ENCODE data around the gene CYB561A3.
A peak's percentile ranks its signal among the peaks of the same experiment; 100 is the strongest.

CYB561A3 gene

GRCh38 chr11:61345170-61345610 is 16.5 kb downstream of the CYB561A3 start:
- no peak for DNase-seq (ENCODE audit: low spot score)

- no peak for DNase-seq (ENCODE audit: low spot score)
These were observed 17.6 kb downstream of the CYB561A3 start for GRCh38 chr11:61343792-61344745.

GRCh38 chr11:61342207-61342803 is 19.4 kb downstream of the CYB561A3 start:
- no peak for DNase-seq (ENCODE audit: low spot score)

GRCh38 chr11:61341706-61342105 is 20.0 kb downstream of the CYB561A3 start:
- DNase-seq (ENCODE audit: low spot score): no peak

- DNase-seq (ENCODE audit: low spot score): no peak
These were observed 20.7 kb downstream of the CYB561A3 start for GRCh38 chr11:61340979-61341378.

- no peak for DNase-seq (ENCODE audit: low spot score)
These were observed 22.2 kb downstream of the CYB561A3 start for GRCh38 chr11:61339490-61339878.

GRCh38 chr11:61338783-61339489 is 22.7 kb downstream of the CYB561A3 start:
- DNase-seq (ENCODE audit: low spot score): no peak

GRCh38 chr11:61337706-61338470 is 23.8 kb downstream of the CYB561A3 start:
- DNase-seq (ENCODE audit: low spot score): no peak

- DNase-seq (ENCODE audit: low spot score): peak; percentile 81
These were observed 25.3 kb downstream of the CYB561A3 start for GRCh38 chr11:61336171-61336935.

- no peak for DNase-seq (ENCODE audit: low spot score)
These were observed 26.3 kb downstream of the CYB561A3 start for GRCh38 chr11:61335355-61335710.

GRCh38 chr11:61334434-61335354 is 27.0 kb downstream of the CYB561A3 start:
- no peak for DNase-seq (ENCODE audit: low spot score)

- DNase-seq (ENCODE audit: low spot score): no peak
These were observed 27.9 kb downstream of the CYB561A3 start for GRCh38 chr11:61333550-61334433.

GRCh38 chr11:61332797-61333549 is 28.7 kb downstream of the CYB561A3 start, which contains the start of the genes DDB1 and TKFC:
Gene DDB1 (minus strand): TSS chr11:61333105. CDS start chr11:61332968, 137 bp downstream.
Gene TKFC (plus strand): TSS chr11:61333228. CDS start chr11:61334729, 1,501 bp downstream.
- DNase-seq (ENCODE audit: low spot score): peak; percentile 94

GRCh38 chr11:61332281-61332796 is 29.3 kb downstream of the CYB561A3 start:
- DNase-seq (ENCODE audit: low spot score): no peak

- DNase-seq (ENCODE audit: low spot score): no peak
These were observed 30.0 kb downstream of the CYB561A3 start for GRCh38 chr11:61331651-61332050.

GRCh38 chr11:61329871-61330270 is 31.8 kb downstream of the CYB561A3 start:
- no peak for DNase-seq (ENCODE audit: low spot score)

- DNase-seq (ENCODE audit: low spot score): no peak
These were observed 33.3 kb downstream of the CYB561A3 start for GRCh38 chr11:61328351-61328750.

GRCh38 chr11:61327669-61328071 is 34.0 kb downstream of the CYB561A3 start:
- no peak for DNase-seq (ENCODE audit: low spot score)

Measured in LoVo (cell line).